ENCODE measurements around the gene CNN2. TPM values are rescaled to one million over a fixed set of nuclear protein-coding genes. Genes with fewer than 3 reads are reported as not detected.

CNN2 gene
- total and polyA plus RNA-seq, 2 donors from 2014 or later, result 64.1 to 131 TPM

- TF ChIP-seq, protein P1, sequence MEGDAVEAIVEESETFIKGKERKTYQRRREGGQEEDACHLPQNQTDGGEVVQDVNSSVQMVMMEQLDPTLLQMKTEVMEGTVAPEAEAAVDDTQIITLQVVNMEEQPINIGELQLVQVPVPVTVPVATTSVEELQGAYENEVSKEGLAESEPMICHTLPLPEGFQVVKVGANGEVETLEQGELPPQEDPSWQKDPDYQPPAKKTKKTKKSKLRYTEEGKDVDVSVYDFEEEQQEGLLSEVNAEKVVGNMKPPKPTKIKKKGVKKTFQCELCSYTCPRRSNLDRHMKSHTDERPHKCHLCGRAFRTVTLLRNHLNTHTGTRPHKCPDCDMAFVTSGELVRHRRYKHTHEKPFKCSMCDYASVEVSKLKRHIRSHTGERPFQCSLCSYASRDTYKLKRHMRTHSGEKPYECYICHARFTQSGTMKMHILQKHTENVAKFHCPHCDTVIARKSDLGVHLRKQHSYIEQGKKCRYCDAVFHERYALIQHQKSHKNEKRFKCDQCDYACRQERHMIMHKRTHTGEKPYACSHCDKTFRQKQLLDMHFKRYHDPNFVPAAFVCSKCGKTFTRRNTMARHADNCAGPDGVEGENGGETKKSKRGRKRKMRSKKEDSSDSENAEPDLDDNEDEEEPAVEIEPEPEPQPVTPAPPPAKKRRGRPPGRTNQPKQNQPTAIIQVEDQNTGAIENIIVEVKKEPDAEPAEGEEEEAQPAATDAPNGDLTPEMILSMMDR (IDR thresholded peaks at IDR 0.05; ENCODE audit: borderline replicate concordance, extremely low read depth, insufficient read depth), result no peak
- Histone ChIP-seq H3K9ac (ENCODE audit: low read length in 3 of 3) (no peak overlapping the region), H3K36me3 (ENCODE audit: control insufficient read depth in 2 of 3, insufficient read depth in 3 of 3, low read length in 3 of 3) (no peaks in the 10 kb centered on the region), H3K27me3 (ENCODE audit: control insufficient read depth, insufficient read depth, low read length) (peaks cover 7% of the 10 kb centered on the region), H3K27ac (ENCODE audit: low read depth in 2 of 2, low read length in 2 of 2) (no peak overlapping the region), H3K9me3 (ENCODE audit: control insufficient read depth in 2 of 3, insufficient read depth in 1 of 3, low read length in 3 of 3) (no peaks in the 10 kb centered on the region), H3K4me3 (ENCODE audit: low read length in 3 of 3) (no peak overlapping the region), H3K4me1 (ENCODE audit: control insufficient read depth in 2 of 3, insufficient read depth in 2 of 3, low read depth in 1 of 3, low read length in 3 of 3) (no peaks in the 10 kb centered on the region)
- intact Hi-C loops (cut with DNase I), result no loop called here
- no peak for FAIRE-seq
- DNase-seq, result peak in 1 of 5 donors; percentile 78
Observed at GRCh38 chr19:1003283-1003682, 23.1 kb upstream of the CNN2 start.

GRCh38 chr19:1004204-1004802 is 22.1 kb upstream of the CNN2 start:
- DNase-seq, result no peak
- TF ChIP-seq, protein P1 (IDR thresholded peaks at IDR 0.05; ENCODE audit: borderline replicate concordance, extremely low read depth, insufficient read depth), result no peak

DNA sequence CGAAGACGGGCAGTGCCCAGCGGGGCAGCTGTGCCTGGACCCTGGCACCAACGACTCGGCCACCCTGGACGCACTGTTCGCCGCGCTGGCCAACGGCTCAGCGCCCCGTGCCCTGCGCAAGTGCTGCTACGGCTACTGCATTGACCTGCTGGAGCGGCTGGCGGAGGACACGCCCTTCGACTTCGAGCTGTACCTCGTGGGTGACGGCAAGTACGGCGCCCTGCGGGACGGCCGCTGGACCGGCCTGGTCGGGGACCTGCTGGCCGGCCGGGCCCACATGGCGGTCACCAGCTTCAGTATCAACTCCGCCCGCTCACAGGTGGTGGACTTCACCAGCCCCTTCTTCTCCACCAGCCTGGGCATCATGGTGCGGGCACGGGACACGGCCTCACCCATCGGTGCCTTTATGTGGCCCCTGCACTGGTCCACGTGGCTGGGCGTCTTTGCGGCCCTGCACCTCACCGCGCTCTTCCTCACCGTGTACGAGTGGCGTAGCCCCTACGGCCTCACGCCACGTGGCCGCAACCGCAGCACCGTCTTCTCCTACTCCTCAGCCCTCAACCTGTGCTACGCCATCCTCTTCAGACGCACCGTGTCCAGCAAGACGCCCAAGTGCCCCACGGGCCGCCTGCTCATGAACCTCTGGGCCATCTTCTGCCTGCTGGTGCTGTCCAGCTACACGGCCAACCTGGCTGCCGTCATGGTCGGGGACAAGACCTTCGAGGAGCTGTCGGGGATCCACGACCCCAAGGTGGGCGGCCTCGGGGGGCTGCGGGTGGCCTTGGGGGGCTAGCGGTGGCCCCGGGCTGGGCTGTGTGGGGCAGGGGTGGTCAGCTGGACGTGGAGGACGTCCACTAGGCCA is 21.4 kb upstream of the CNN2 start:
- FAIRE-seq (no peak), DNase-seq (peak in 1 of 5 donors; percentile 79)
- H3K27me3 ChIP-seq (ENCODE audit: control insufficient read depth, insufficient read depth, low read length), result no peaks in the 10 kb centered on the region
- no peaks in the 10 kb centered on the region for H3K9me3 ChIP-seq (ENCODE audit: control insufficient read depth in 2 of 3, insufficient read depth in 1 of 3, low read length in 3 of 3)
- no peak overlapping the region for H3K4me3 ChIP-seq (ENCODE audit: low read length in 3 of 3)
- TF ChIP-seq, protein P1 (IDR thresholded peaks at IDR 0.05; ENCODE audit: borderline replicate concordance, extremely low read depth, insufficient read depth), result no peak
- H3K36me3 ChIP-seq (ENCODE audit: control insufficient read depth in 2 of 3, insufficient read depth in 3 of 3, low read length in 3 of 3), result no peaks in the 10 kb centered on the region
- no peak overlapping the region for H3K27ac ChIP-seq (ENCODE audit: low read depth in 2 of 2, low read length in 2 of 2)
- no peak overlapping the region for H3K9ac ChIP-seq (ENCODE audit: low read length in 3 of 3)
- no peaks in the 10 kb centered on the region for H3K4me1 ChIP-seq (ENCODE audit: control insufficient read depth in 2 of 3, insufficient read depth in 2 of 3, low read depth in 1 of 3, low read length in 3 of 3)
- intact Hi-C loops (cut with DNase I), result no loop called here

More at GRCh38 chr19:1004204-1004802, 22.1 kb upstream of the CNN2 start:
- Histone ChIP-seq H3K27me3 (ENCODE audit: control insufficient read depth, insufficient read depth, low read length) (peaks cover 3% of the 10 kb centered on the region), H3K27ac (ENCODE audit: low read depth in 2 of 2, low read length in 2 of 2) (no peak overlapping the region), H3K9ac (ENCODE audit: low read length in 3 of 3) (no peak overlapping the region), H3K4me3 (ENCODE audit: low read length in 3 of 3) (no peak overlapping the region), H3K4me1 (ENCODE audit: control insufficient read depth in 2 of 3, insufficient read depth in 2 of 3, low read depth in 1 of 3, low read length in 3 of 3) (no peaks in the 10 kb centered on the region), H3K9me3 (ENCODE audit: control insufficient read depth in 2 of 3, insufficient read depth in 1 of 3, low read length in 3 of 3) (no peaks in the 10 kb centered on the region), H3K36me3 (ENCODE audit: control insufficient read depth in 2 of 3, insufficient read depth in 3 of 3, low read length in 3 of 3) (no peaks in the 10 kb centered on the region)
- intact Hi-C loops (cut with DNase I), result no loop called here
- no peak for FAIRE-seq

All from kidney (tissue), 14 donors.